MCF 10A (cell line): ENCODE data around the gene NTN1. TPM values are rescaled to one million over a fixed set of nuclear protein-coding genes. Genes with fewer than 3 reads are reported as not detected.
A peak's percentile ranks its signal among the peaks of the same experiment; 100 is the strongest.

ENCODE experiments used
- BruUV-seq: library from RNA; stranded (reverse); fragments of 400-500 nt; replicated peaks from 2 replicates; lab custom pipeline; 2021; lab: Mats Ljungman, UMichigan
- CTCF ChIA-PET: fragments of 300-600 bp; sonication (Branson Sonifier 250); formaldehyde crosslinking; extraction: SDS; loops from one replicate; lab custom pipeline; 2021; ENCODE audit warnings: antibody characterized with exemption, inconsistent platforms; lab: Yijun Ruan, JAX
- POLR2A ChIA-PET: fragments of 300-600, 350-650 bp; sonication (Branson Sonifier 250); formaldehyde crosslinking; extraction: SDS; loops from one replicate; lab custom pipeline; 2020; ENCODE audit warnings: antibody characterized with exemption, inconsistent platforms; lab: Yijun Ruan, JAX
- DNase-seq: peaks from one replicate; pipeline ENCODE4 v3.0.0-alpha.2; 2018; ENCODE audit not compliant: unreplicated experiment
- H3K27ac Mint-ChIP-seq: one replicate; pipeline ENCODE4 v1.8.0; 2022; ENCODE audit warnings: mild to moderate bottlenecking, low read depth, mixed read lengths; ENCODE audit not compliant: unreplicated experiment
- H3K27me3 Mint-ChIP-seq: one replicate; pipeline ENCODE4 v1.8.0; 2022; ENCODE audit warnings: mixed read lengths; ENCODE audit not compliant: insufficient read depth, unreplicated experiment
- H3K36me3 Mint-ChIP-seq: one replicate; pipeline ENCODE4 v1.8.0; 2022; ENCODE audit warnings: mild to moderate bottlenecking, moderate library complexity, mixed read lengths; ENCODE audit not compliant: insufficient read depth, unreplicated experiment
- H3K4me1 Mint-ChIP-seq: one replicate; pipeline ENCODE4 v1.8.0; 2022; ENCODE audit warnings: mixed read lengths; ENCODE audit not compliant: insufficient read depth, unreplicated experiment
- H3K4me3 Mint-ChIP-seq: one replicate; pipeline ENCODE4 v1.8.0; 2022; ENCODE audit warnings: mild to moderate bottlenecking, moderate library complexity, mixed read lengths; ENCODE audit not compliant: unreplicated experiment
- H3K9me3 Mint-ChIP-seq: one replicate; pipeline ENCODE4 v1.8.0; 2022; ENCODE audit warnings: mixed read lengths; ENCODE audit not compliant: unreplicated experiment
- CTCF ChIP-seq: fragments of 200-600 bp; IDR thresholded peaks from one replicate; pipeline ENCODE4 v1.8.0; 2022; ENCODE audit warnings: antibody characterized with exemption, mild to moderate bottlenecking; ENCODE audit not compliant: unreplicated experiment
- intact Hi-C: fragments of 100-400 bp; cut with micrococcal nuclease; formaldehyde crosslinking; loops from 2 replicates; pipeline ENCODE4 v1.14.1; 2022
- total RNA-seq: library from RNA; stranded (reverse); gene quantifications from 2 replicates; pipeline ENCODE4 v1.2.3, GENCODE V29; 2022

The NTN1 gene
- total RNA-seq, 1 experiment from 2014 or later: 0.23 TPM

GRCh38 chr17:9020096-9020823 is 1.1 kb upstream of the NTN1 start:
- ChIA-PET CTCF (interaction anchor here (0.6 to 1.6 kb wide), 3 partner anchors 22 to 502 kb away, joined by 3 to 4 read pairs (median 3); no protein-coding TSS in a partner anchor), POLR2A (no interaction called here)
- Mint-ChIP-seq H3K27me3 (no peaks in the 10 kb centered on the region), H3K27ac (no peak overlapping the region), H3K36me3 (no peaks in the 10 kb centered on the region), H3K4me3 (no peak overlapping the region), H3K4me1 (no peaks in the 10 kb centered on the region), H3K9me3 (no peaks in the 10 kb centered on the region)
- intact Hi-C loops: no loop called here
- no peak for DNase-seq
- TF ChIP-seq CTCF: no peak
- no TSS peak for BruUV-seq

GRCh38 chr17:9020824-9021157 is 519 bp upstream of the NTN1 start:
- no peaks in the 10 kb centered on the region for H3K36me3 Mint-ChIP-seq
- H3K9me3 Mint-ChIP-seq: no peaks in the 10 kb centered on the region
- intact Hi-C loops: no loop called here
- no peaks in the 10 kb centered on the region for H3K27me3 Mint-ChIP-seq
- peak overlapping the region; percentile 66 for H3K4me3 Mint-ChIP-seq
- CTCF ChIA-PET: interaction anchor here (0.6 to 1.6 kb wide), 2 partner anchors 22 to 502 kb away, joined by 3 to 4 read pairs; no protein-coding TSS in a partner anchor
- no peak for TF ChIP-seq CTCF
- POLR2A ChIA-PET: no interaction called here
- BruUV-seq: no TSS peak
- H3K4me1 Mint-ChIP-seq: no peaks in the 10 kb centered on the region
- DNase-seq: no peak
- H3K27ac Mint-ChIP-seq: no peak overlapping the region

GRCh38 chr17:9021992-9022572 is 772 bp downstream of the NTN1 start:
- no peak for TF ChIP-seq CTCF
- Mint-ChIP-seq H3K36me3 (no peaks in the 10 kb centered on the region), H3K4me1 (no peaks in the 10 kb centered on the region), H3K9me3 (no peaks in the 10 kb centered on the region), H3K27ac (no peak overlapping the region), H3K4me3 (peak overlapping the region; percentile 68), H3K27me3 (no peaks in the 10 kb centered on the region)
- no peak for DNase-seq
- no TSS peak for BruUV-seq
- ChIA-PET CTCF (no interaction called here), POLR2A (no interaction called here)
- intact Hi-C loops: no loop called here

GRCh38 chr17:9022573-9023391 is 1.5 kb downstream of the NTN1 start:
- CTCF ChIA-PET: no interaction called here
- no peak for DNase-seq
- Mint-ChIP-seq H3K4me1 (no peaks in the 10 kb centered on the region), H3K4me3 (peak overlapping the region; percentile 68), H3K27ac (no peak overlapping the region), H3K27me3 (no peaks in the 10 kb centered on the region), H3K9me3 (no peaks in the 10 kb centered on the region), H3K36me3 (no peaks in the 10 kb centered on the region)
- intact Hi-C loops: no loop called here
- no peak for TF ChIP-seq CTCF
- POLR2A ChIA-PET: no interaction called here
- no TSS peak for BruUV-seq
